ENCODE data around the gene SCARB1.

SCARB1 gene

GRCh38 chr12:124746649-124747425, 116.8 kb downstream of the SCARB1 start:
- Histone ChIP-seq H3K4me3 (ENCODE audit: low read length) (no peak overlapping the region), H3K27me3 (ENCODE audit: control insufficient read depth, low read length) (peaks cover 26% of the 10 kb centered on the region), H3K4me1 (ENCODE audit: control insufficient read depth, low read length) (no peaks in the 10 kb centered on the region), H4K20me1 (ENCODE audit: control insufficient read depth, insufficient read depth, low read depth, low read length) (no peaks in the 10 kb centered on the region), H3K9me3 (ENCODE audit: control insufficient read depth, insufficient read depth, low read length) (no peaks in the 10 kb centered on the region), H3K27ac (ENCODE audit: low read depth, low read length) (no peak overlapping the region), H3K9me2 (replicated peaks; ENCODE audit: control insufficient read depth, low read length) (no peaks in the 10 kb centered on the region), H3K4me2 (ENCODE audit: low read length) (no peak overlapping the region), H3F3A (ENCODE audit: control insufficient read depth, insufficient read depth) (no peaks in the 10 kb centered on the region), H3K36me3 (ENCODE audit: control insufficient read depth, low read length) (no peaks in the 10 kb centered on the region), H3K79me2 (ENCODE audit: control insufficient read depth, low read length) (no peaks in the 10 kb centered on the region)
- TF ChIP-seq, protein P1, sequence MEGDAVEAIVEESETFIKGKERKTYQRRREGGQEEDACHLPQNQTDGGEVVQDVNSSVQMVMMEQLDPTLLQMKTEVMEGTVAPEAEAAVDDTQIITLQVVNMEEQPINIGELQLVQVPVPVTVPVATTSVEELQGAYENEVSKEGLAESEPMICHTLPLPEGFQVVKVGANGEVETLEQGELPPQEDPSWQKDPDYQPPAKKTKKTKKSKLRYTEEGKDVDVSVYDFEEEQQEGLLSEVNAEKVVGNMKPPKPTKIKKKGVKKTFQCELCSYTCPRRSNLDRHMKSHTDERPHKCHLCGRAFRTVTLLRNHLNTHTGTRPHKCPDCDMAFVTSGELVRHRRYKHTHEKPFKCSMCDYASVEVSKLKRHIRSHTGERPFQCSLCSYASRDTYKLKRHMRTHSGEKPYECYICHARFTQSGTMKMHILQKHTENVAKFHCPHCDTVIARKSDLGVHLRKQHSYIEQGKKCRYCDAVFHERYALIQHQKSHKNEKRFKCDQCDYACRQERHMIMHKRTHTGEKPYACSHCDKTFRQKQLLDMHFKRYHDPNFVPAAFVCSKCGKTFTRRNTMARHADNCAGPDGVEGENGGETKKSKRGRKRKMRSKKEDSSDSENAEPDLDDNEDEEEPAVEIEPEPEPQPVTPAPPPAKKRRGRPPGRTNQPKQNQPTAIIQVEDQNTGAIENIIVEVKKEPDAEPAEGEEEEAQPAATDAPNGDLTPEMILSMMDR (IDR thresholded peaks at IDR 0.05; ENCODE audit: low read depth, low read length, poor library complexity, severe bottlenecking), result no peak
- no peak for TF ChIP-seq EZH2phosphoT487 (IDR thresholded peaks at IDR 0.05; ENCODE audit: borderline replicate concordance, low read length)

DNA sequence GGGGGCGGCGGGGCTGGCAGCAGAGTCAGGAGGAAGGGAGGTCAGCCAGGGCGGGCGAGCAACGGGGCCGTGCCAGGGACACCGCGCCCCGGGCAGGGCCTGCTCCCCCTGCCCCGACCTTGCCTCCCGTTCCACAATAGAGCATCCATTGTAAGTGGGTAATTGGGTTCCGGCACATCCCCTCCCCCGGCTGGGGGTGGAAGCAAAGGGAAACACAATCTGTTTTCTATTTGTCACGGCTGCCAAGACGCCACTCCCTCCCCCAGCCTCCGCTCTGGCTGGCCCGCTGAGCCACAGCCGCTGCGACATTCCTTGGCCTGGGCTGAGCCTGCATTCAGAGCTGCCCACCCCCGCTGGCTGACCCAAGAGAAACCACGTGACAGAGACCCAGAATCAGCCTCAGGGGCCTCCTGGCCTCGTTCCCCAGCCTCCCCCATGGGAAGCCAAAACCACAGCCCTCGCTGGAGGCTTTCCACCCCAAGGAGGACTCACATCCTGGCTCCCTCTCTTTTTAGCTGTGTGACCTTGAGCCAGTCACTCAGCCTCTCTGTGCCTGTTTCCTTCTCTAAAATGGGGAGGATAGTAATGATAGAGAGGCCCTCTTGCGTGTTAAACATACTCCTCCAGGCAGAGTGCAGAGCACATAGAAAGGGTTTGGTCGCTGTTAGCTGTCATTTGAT, 117.6 kb downstream of the SCARB1 start:
- Histone ChIP-seq H3K27me3 (ENCODE audit: control insufficient read depth, low read length) (peaks cover 26% of the 10 kb centered on the region), H3K36me3 (ENCODE audit: control insufficient read depth, low read length) (no peaks in the 10 kb centered on the region), H3K4me1 (ENCODE audit: control insufficient read depth, low read length) (no peaks in the 10 kb centered on the region), H3F3A (ENCODE audit: control insufficient read depth, insufficient read depth) (no peaks in the 10 kb centered on the region), H4K20me1 (ENCODE audit: control insufficient read depth, insufficient read depth, low read depth, low read length) (no peaks in the 10 kb centered on the region), H3K4me2 (ENCODE audit: low read length) (no peak overlapping the region), H3K9me2 (replicated peaks; ENCODE audit: control insufficient read depth, low read length) (no peaks in the 10 kb centered on the region), H3K4me3 (ENCODE audit: low read length) (no peak overlapping the region), H3K9me3 (ENCODE audit: control insufficient read depth, insufficient read depth, low read length) (no peaks in the 10 kb centered on the region), H3K79me2 (ENCODE audit: control insufficient read depth, low read length) (no peaks in the 10 kb centered on the region), H3K27ac (ENCODE audit: low read depth, low read length) (no peak overlapping the region)
- TF ChIP-seq, protein P1 (IDR thresholded peaks at IDR 0.05; ENCODE audit: low read depth, low read length, poor library complexity, severe bottlenecking), result no peak
- TF ChIP-seq EZH2phosphoT487 (IDR thresholded peaks at IDR 0.05; ENCODE audit: borderline replicate concordance, low read length), result no peak

DNA sequence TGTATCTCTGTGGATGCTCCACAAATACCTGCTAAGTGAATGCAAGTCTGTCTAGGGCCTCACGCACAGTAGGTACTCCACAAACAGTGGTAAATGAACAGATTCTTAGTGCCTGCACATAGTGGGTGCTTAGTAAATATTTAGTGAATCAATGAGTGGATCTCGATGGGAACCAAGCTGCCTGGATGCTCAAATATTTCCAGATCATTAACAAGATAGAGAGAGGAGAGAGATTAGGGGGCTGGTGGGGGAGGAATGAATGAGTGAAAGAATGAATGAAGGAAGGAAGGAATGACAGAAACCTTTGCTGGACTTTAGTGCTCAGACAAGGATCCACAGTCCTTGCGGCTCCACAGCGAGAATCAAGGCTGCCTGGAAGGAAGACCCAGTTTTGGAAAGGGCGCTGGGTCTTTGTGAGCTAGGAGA, 118.2 kb downstream of the SCARB1 start:
- Histone ChIP-seq H3K4me2 (ENCODE audit: low read length) (no peak overlapping the region), H3K4me3 (ENCODE audit: low read length) (no peak overlapping the region)

More for the DNA sequence above, 118.2 kb downstream of the SCARB1 start:
- no peak overlapping the region for H3K27ac ChIP-seq (ENCODE audit: low read depth, low read length)
- TF ChIP-seq, protein P1 (IDR thresholded peaks at IDR 0.05; ENCODE audit: low read depth, low read length, poor library complexity, severe bottlenecking), result no peak
- no peak for TF ChIP-seq EZH2phosphoT487 (IDR thresholded peaks at IDR 0.05; ENCODE audit: borderline replicate concordance, low read length)
- no peaks in the 10 kb centered on the region for H3K79me2 ChIP-seq (ENCODE audit: control insufficient read depth, low read length)
- H3K9me2 ChIP-seq (replicated peaks; ENCODE audit: control insufficient read depth, low read length), result no peaks in the 10 kb centered on the region
- no peaks in the 10 kb centered on the region for H3F3A ChIP-seq (ENCODE audit: control insufficient read depth, insufficient read depth)
- H3K4me1 ChIP-seq (ENCODE audit: control insufficient read depth, low read length), result no peaks in the 10 kb centered on the region
- peaks cover 26% of the 10 kb centered on the region for H3K27me3 ChIP-seq (ENCODE audit: control insufficient read depth, low read length)
- no peaks in the 10 kb centered on the region for H3K36me3 ChIP-seq (ENCODE audit: control insufficient read depth, low read length)
- H4K20me1 ChIP-seq (ENCODE audit: control insufficient read depth, insufficient read depth, low read depth, low read length), result no peaks in the 10 kb centered on the region
- H3K9me3 ChIP-seq (ENCODE audit: control insufficient read depth, insufficient read depth, low read length), result no peaks in the 10 kb centered on the region
